Hepatic stellate cell (primary cell): ENCODE results near the gene MCTP1.

Source experiments
- DNase-seq: peaks from one replicate; pipeline ENCODE4 v3.0.0; 2011; ENCODE audit warnings: low spot score

The MCTP1 gene

DNA sequence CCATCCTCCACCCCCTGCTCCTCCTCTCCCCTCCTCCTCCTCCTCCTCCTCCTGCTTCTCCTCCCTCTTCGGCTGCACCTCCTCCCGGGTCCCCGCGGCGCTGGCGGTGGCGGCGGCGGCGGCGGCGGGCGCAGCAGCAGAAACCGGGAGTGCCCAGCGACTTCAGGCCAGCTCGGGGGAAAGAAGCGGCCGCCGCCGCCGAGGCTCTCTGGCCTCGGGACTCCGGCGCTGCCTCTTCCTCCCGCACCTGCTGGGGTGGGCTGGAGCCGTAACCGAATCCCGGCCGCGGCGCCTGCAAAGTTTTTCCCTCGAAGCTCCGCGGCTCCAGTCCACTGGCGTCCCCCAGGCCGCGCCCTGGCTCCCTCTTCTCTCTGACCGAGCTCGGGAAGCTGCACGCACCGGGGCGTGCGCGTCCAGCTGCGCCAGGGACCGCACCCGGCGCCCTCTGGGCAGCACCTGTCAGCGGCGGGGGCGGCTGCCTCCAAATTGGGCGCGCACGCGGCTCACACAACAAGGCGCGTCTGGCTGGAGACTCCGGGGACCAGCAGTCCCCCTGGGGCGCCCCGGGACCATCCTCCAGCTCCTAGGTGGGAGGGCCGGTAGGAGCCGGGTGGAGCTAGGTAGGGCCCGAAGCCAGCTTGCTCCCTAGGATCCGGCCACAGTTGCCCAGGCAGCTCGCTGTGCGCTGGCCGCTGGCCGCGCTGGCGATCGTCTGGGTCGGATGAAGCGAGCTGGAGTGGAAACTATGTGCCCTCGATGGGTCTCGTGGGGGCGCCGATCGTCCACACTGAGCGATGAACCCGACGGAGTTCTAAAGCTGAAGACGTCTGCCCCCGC lies at the start of gene MCTP1:
Gene MCTP1, minus strand, starts transcription at position 523 of the 837 bp plus-strand sequence.
- peak; percentile 13 for DNase-seq

DNA sequence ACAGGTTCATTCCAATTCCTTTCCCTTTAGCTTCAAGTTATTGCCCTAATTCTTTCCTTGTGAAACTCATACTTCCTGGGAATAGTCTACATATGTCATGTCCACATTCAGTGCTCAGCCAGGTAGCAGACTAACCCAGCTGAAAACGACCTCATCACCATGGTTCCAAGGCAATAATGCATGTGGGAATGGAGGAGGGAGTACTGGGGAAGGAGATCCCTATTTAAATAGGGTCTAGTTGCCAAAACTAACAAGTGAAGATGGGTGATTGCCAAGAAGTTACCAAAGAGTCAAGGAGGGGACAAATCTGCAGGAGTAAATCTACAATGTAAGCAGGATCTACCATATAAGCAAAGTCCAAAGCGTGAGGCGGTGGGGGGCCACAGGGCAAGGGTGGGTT lies 47.3 kb upstream of the MCTP1 start:
- DNase-seq, result no peak

DNA sequence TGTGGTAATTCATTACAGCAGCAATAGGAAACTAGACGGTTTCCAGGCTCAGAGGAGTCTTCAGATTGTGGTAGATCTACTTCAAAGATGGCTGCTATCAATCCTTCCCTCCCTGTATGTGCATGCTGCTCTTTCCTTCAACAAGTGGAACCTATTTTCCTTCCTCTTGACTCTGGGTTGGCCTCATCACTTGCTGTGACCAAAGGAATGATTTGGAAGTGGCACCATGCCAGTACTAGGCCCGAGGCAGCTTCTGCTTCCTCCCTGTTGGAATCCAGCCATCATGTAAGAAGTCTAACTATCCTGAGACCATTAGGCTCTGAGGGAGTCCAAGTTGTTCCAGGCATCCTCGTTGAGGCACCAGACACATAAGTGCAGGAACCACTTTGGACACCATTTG lies 46.5 kb upstream of the MCTP1 start:
- DNase-seq, result no peak

GRCh38 chr5:95327211-95327610 lies 42.3 kb upstream of the MCTP1 start:
- DNase-seq, result no peak

- no peak for DNase-seq
Measured at GRCh38 chr5:95317687-95318086, 32.8 kb upstream of the MCTP1 start.

DNA sequence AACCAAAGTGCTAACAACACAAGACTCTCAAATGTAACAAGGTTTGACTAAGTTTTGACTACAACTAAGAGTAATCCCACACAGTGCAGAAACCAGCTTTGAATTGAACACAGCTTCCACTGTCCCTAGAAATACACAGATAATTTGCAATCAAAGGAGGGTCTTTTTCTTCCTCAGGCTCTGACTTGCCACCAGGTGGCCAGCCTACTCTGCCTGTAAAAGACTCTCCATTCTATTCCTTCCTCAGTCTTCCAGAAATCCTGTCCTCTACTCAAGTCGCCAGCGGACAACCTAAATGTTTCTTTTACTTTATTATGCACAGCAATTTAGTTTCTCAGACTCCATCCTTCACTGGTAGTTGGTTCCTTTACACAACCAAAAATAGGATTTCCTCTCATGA lies 32.2 kb upstream of the MCTP1 start:
- no peak for DNase-seq

DNA sequence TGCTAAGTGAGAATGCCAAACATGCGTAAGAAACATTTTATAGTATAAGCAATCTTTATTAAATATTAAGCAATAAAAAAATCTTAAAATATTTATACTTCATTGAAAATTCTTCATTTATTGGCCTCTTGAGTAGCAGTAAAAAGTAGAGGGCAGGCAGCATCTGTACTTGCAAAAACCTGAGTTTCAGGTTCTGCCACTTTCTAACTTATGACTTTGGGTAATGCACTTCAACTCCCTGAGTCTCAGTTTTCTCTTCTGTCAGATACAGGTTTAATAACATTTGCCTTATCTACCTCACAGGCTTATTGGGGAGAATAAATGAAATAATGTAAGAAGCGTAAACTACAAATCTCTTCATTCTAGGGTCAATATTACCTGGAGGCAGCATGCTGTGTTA lies 19.8 kb upstream of the MCTP1 start:
- DNase-seq, result no peak

GRCh38 chr5:95298651-95299050 lies 13.8 kb upstream of the MCTP1 start:
- DNase-seq, result no peak

- DNase-seq, result no peak
Measured at GRCh38 chr5:95296291-95296690, 11.4 kb upstream of the MCTP1 start.

GRCh38 chr5:95285409-95285755 lies 488 bp upstream of the MCTP1 start:
- no peak for DNase-seq

GRCh38 chr5:95283761-95284571 lies 928 bp downstream of the MCTP1 start:
- DNase-seq, result peak; percentile 8

DNA sequence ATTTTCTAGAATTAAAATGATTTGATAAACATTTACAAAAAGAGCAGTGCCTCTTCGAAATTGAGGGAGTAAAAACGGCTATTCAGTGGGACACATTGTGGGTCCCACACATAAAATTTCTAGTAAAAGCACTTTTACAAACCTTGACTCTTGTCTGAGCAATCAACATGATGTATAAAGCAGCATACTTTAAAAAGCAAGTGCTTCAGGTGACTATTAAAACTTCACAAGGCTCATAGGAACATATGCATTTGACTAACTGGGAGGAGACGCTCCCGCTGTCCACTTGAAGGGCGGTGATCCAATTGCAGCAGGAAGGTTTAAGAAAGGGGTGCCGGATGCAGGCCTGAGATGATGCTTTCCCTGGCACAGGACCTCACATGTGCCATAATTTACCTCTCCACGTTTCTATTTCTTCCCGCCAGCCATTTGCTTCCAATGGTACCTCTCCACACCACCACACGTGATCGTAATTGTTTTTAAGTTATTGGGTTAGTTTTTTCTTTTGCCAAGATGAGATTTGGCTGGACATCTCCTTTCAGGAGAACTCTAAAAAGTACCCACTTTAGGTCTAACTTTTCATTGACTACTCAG lies 1.8 kb downstream of the MCTP1 start:
- no peak for DNase-seq

- DNase-seq, result peak; percentile 16
Measured at GRCh38 chr5:95281226-95281625, 3.7 kb downstream of the MCTP1 start.

GRCh38 chr5:95280401-95281095 lies 4.3 kb downstream of the MCTP1 start:
- DNase-seq, result no peak

DNA sequence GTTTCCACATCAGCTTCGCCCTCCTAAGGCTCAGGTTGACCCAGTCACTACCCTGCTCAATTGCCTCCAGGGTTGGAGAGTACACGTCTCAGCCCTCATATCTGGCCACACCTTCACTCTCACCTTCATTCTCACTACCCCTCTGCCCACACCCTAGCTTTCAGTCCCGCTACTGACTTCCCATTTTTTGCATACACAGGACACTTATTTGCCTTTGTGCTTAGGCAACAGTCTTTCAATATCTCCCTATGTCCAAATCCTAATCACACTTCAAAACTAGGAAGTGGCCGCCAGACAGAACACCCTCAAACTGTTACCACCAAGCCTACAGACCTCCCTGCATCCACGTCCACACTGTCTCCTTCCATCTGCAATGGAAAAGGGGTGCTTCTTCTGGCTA lies 10.9 kb downstream of the MCTP1 start:
- DNase-seq, result no peak

DNA sequence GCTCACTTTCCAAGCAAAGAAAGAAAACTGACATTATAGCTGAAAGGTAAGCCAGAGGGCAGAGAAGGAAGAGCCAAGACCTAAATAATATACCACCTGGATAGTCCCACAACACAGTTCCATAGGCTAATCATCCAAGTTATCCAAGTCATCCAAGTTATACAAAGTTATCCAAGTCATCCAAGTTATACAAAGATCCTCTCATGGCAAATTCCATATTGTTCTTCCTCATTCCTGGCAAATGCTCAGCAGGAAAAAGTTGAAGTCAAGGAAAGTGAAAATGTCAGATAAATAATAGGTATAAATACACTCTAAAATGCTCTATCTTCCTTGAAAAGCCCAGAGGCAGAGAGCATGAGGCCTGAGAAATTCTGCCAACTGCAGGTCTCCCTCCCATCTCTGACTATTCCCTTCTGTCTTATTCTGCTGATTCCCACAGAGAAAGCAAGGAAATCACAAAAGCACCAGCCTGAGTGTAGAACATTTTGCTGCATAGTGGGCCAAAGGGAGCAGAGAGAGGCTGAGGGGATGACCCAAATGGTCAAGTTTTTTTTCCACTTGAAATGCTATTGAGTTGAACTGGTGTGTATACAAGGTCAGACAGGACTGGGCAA lies 12.5 kb downstream of the MCTP1 start:
- no peak for DNase-seq

- DNase-seq, result no peak
Measured at GRCh38 chr5:95262933-95263660, 21.8 kb downstream of the MCTP1 start.

- peak; percentile 14 for DNase-seq
Measured at GRCh38 chr5:95261437-95262175, 23.3 kb downstream of the MCTP1 start.

DNA sequence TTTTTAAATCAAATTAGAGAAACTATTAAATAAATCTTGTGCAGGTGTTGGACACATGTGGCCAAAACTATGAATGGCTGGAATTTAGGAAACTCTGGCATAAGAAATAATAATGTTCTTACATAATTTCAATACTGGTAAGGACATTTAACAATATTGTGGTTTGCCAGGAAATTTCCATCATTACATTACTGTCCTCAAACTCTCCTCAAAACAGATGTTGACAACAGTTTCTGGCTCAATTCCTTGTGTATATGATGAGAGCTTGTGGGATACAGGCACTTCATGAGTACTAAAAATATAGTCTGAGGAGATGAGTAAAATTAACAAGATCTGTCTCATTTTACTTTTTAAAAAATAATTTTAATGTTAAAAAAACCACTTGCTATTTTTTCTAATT lies 27.9 kb downstream of the MCTP1 start:
- no peak for DNase-seq

GRCh38 chr5:95256446-95256845 lies 28.4 kb downstream of the MCTP1 start:
- DNase-seq, result no peak

GRCh38 chr5:95252801-95253200 lies 32.1 kb downstream of the MCTP1 start:
- no peak for DNase-seq
